Activated CD8-positive, alpha-beta memory T cell treated with anti-CD3 and anti-CD28 coated beads for 1 hour (primary cell): ENCODE data around the gene CDH11.

Source experiments
- DNase-seq, 2 donors: peaks; one replicate each; pipeline ENCODE4 v3.0.0-alpha.2; 2020; ENCODE audit warnings: low read depth in 1 of 2; ENCODE audit errors: extremely low read depth in 1 of 2

Gene CDH11

DNA sequence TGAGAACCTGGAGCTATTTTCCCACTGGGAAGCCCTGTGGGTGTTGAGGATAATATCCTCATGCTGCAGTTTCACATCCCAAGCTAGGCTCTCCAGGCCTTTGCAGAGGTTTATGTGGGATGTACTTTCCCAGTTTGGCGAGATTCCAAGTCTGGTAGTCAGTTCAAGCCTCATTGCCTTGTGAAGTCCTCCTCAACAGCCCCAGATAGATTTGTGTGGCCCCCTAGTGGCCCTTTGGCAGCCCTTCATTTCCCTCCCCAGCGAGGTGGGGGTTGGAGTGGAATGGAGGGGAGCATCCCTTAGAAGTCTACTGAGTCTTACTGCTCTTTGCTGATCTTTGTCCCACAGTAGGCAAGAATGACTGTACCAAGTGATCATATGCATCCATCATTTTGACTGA, 137.9 kb downstream of the CDH11 start:
- no peak for DNase-seq

DNA sequence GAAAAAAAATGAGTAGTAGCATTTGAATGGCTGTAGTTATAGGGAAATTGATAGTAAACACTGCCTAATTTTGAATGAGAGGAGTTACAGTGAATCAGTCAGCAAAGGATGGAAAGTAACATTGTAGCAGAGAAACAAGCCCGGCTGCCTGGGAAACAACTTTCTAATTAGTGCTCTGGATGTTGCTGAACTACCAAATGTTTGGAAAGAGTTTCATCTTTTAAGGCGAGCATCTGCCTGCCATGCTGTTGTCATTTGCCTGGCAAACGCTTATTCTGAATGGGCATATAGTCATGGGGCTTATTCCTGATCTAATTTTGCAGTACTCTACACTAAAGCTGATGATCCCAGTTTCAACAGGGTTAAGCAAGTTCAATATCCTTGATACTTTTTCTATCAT, 138.6 kb downstream of the CDH11 start:
- DNase-seq, result no peak

DNA sequence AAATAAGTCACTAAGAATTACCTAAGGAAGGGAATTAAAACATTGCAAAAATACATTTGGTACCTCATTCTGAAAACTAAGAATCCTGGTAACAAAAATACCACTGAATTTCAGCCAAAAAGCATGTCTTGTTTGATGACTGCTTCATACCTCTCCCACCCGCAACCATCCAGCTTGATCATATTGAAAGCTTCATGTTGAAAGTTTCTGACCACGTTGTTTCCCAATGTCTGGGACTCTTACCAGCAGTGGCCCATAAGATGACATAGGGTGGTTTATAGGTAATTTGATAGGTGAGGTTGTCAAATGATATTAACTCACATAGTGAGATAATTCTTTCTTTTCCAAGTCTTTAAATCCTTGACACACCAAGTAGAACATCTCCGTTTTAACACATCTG, 139.3 kb downstream of the CDH11 start:
- DNase-seq, result no peak

- no peak for DNase-seq
These were observed 140.1 kb downstream of the CDH11 start for GRCh38 chr16:64981568-64982281.

GRCh38 chr16:64977206-64977920, 144.5 kb downstream of the CDH11 start:
- DNase-seq, result no peak

DNA sequence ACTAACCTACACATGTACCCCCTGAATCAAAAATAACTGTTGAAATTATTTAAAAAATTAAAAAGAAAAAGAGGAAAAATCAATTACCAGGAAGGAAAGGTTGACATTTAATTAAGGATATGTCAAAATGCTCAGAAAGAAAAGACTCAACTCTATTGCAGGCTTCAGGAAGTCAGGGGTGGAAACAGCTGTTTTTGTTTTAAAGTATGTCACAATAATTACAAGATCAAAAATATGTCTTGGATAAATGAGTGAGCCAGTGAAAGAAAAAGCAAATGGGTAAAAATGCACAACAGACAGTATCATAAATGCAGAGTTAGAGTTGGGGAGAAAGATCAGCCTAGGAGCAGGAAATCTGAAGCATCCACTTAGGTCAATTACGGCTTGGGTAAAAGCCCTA, 146.0 kb downstream of the CDH11 start:
- DNase-seq, result no peak

- DNase-seq, result no peak
These were observed 147.5 kb downstream of the CDH11 start for GRCh38 chr16:64974381-64974780.

DNA sequence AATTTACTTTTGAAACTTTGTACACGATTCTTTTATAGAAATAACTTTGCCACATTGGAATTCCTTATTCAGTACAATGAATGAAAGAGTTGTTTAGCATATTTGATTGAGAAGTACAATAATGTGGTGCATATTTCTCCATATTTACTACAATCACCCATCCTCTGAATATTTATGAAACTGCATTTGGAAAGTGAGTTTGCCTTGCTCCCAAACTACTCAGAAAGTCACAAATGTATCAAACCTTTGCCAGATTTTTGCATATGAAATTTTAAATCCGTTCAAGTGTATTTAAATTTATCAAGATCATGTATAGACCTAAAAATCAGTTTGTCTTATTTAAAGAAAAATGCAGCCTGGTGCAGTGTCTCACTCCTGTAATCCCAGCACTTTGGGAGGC, 148.7 kb downstream of the CDH11 start:
- no peak for DNase-seq

- DNase-seq, result no peak
These were observed 150.7 kb downstream of the CDH11 start for GRCh38 chr16:64971171-64971570.

- no peak for DNase-seq
These were observed 152.6 kb downstream of the CDH11 start for GRCh38 chr16:64969221-64969620.

GRCh38 chr16:64968539-64968938, 153.3 kb downstream of the CDH11 start:
- DNase-seq, result no peak

DNA sequence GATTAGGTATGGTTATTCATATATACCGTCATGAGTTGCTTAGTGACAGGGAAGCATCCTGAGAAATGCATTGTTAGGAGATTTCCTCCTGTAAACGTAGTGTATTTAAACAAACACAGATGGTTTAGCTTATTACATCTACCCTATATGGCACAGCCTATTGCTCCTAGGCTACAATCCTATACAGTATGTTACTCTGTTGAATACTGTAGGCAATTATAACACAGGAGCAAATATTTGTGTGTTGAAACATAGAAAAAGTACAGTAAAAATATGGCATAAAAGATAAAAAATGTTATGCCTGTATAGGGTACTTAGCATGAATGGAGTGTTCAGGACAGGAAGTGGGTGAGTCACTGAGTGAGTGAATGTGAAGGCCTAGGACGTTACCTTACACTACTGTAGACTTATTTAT, 157.7 kb downstream of the CDH11 start:
- no peak for DNase-seq

DNA sequence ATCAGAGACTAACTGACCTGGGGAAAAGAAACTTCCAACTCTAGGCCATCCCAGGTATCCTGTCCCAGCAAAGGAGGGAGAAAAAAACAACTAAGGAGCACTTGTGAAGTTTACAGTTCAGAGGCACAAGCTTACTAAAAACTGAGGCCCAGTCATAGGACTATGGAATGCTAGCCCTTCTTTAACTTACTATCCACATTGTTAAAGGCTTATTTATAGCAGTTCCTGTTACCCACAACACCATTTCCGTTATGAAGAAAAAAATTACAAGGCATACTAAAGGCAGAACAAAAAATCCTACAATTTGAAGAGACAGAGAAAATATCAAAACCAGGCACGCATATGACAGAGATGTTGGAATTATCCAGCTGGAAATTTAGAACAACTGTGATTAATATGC, 159.1 kb downstream of the CDH11 start:
- no peak for DNase-seq

- DNase-seq, result no peak
These were observed 164.6 kb downstream of the CDH11 start for GRCh38 chr16:64957246-64957645.

DNA sequence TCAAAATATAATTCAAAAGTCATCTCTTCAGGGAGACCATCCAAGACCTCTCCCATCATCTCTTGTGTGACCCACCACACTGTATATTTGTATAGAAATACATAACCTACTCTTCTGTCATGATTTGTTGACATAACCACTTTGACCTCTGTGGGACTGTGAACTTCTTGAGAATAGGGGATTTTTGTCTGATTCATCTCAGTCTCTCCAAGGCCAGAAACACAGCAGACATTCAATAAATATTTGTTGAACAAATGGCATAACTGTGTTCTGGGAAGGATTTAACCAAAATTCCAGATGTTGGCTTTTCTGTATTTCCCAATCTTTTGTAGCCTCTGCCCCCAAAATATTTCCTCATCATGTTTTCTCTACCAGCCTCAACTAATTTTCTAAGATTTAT, 169.7 kb downstream of the CDH11 start:
- no peak for DNase-seq

- DNase-seq, result no peak
These were observed 170.7 kb downstream of the CDH11 start for GRCh38 chr16:64951193-64951592.

DNA sequence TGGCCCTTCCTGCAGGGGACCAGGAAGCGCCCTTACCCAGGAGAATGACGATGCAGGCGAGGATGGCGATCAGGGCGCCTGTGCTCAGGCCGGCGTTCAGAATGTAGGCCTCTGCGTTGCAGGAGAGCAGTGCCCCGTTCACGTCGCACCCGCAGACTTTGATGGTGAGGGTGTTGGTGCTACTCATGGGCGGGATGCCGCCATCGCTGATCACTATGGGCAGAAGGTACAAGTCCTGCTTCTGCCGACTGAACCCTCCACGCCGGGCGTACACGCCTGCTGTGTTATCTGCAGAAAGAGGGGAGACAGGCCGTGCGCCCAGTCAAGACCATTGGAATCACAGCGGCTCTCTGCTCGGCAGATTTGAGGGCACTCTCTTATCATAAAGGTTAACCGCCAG, 171.1 kb downstream of the CDH11 start:
- DNase-seq, result no peak

- DNase-seq, result no peak
These were observed 171.6 kb downstream of the CDH11 start for GRCh38 chr16:64950262-64950661.

- DNase-seq, result no peak
These were observed 173.8 kb downstream of the CDH11 start for GRCh38 chr16:64948056-64948455.

DNA sequence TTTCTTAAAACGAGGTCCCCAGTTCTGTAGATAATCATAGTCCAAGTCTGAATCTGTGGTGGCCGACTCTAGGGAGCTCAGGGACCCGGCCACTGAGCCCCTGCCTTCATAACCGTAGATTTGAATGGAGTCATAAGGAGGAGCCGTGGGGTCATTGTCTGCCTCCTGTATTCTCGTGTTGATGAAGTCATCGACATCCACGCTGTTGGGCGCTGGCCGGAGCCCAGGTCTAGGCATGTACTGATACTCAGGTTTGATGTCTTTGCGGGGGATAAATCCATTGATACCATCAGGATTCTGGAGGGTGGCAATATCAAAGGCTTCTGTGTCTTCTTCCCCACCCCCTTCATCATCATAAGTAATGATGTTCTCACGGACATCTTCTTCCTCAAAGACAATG, 174.2 kb downstream of the CDH11 start:
- DNase-seq, result no peak

DNA sequence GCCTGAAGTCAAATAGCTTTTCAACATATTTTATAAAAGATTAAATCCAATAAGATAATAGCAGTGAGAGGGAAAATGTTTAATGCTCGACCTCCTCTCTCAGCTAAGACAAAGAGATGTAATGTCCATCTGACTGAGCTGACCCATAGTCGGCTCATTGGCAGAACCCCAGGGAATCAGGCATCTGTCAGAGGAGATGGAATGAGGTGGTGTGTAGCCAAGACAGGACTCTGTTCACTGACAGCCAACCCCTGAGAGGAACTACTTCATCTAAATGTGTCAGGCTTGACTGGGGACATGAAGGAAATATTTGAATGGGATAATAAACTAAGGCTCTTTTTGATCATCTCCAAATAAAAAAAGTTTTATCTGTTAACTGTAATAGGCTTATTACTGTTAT, 188.0 kb downstream of the CDH11 start:
- no peak for DNase-seq

GRCh38 chr16:64926476-64926875, 195.4 kb downstream of the CDH11 start:
- no peak for DNase-seq

DNA sequence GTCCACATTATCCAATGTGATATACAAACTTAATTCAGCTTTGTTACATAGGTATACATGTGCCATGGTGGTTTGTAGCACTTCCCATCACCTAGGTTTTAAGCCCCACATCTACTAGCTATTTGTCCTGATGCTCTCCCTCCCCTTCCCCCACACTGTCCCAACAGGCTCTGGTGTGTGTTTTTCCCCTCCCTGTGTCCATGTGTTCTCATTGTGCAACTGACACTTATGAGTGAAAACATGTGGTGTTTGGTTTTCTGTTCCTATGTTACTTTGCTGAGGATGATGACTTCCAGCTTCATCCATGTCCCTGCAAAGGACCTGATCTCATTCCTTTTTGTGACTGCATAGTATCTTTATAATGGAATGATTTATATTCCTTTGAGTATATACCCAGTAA, 196.7 kb downstream of the CDH11 start:
- no peak for DNase-seq
